GM10248 (cell line): ENCODE measurements around the gene GAS7.

Experiments
- CTCF ChIA-PET: fragments of 300-600 bp; sonication (Branson Sonifier 250); formaldehyde crosslinking; extraction: SDS; loops from one replicate; lab custom pipeline; 2021; ENCODE audit warnings: antibody characterized with exemption; lab: Yijun Ruan, JAX
- POLR2A ChIA-PET: fragments of 350-650 bp; sonication (Branson Sonifier 250); formaldehyde crosslinking; extraction: SDS; loops from one replicate; lab custom pipeline; 2020; ENCODE audit warnings: antibody characterized with exemption; lab: Yijun Ruan, JAX
- DNase-seq: peaks from one replicate; pipeline ENCODE4 v3.0.0; 2012; ENCODE audit errors: extremely low spot score
- TF ChIP-seq, protein P1 (sequence below): IDR thresholded peaks from 2 replicates; pipeline ENCODE4 v1.5.1; 2012; ENCODE audit warnings: mild to moderate bottlenecking, low read depth; ENCODE audit errors: extremely low read depth, missing control alignments, control extremely low read depth

GAS7 gene

GRCh38 chr17:9918352-9918751 lies 280.1 kb downstream of the GAS7 start:
- TF ChIP-seq, protein P1, sequence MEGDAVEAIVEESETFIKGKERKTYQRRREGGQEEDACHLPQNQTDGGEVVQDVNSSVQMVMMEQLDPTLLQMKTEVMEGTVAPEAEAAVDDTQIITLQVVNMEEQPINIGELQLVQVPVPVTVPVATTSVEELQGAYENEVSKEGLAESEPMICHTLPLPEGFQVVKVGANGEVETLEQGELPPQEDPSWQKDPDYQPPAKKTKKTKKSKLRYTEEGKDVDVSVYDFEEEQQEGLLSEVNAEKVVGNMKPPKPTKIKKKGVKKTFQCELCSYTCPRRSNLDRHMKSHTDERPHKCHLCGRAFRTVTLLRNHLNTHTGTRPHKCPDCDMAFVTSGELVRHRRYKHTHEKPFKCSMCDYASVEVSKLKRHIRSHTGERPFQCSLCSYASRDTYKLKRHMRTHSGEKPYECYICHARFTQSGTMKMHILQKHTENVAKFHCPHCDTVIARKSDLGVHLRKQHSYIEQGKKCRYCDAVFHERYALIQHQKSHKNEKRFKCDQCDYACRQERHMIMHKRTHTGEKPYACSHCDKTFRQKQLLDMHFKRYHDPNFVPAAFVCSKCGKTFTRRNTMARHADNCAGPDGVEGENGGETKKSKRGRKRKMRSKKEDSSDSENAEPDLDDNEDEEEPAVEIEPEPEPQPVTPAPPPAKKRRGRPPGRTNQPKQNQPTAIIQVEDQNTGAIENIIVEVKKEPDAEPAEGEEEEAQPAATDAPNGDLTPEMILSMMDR, result no peak
- POLR2A ChIA-PET, result no interaction called here
- CTCF ChIA-PET, result interaction anchor here (1.0 to 1.4 kb wide), 4 partner anchors 10 to 699 kb away, joined by 3 to 7 read pairs (median 4); no protein-coding TSS in a partner anchor

DNA sequence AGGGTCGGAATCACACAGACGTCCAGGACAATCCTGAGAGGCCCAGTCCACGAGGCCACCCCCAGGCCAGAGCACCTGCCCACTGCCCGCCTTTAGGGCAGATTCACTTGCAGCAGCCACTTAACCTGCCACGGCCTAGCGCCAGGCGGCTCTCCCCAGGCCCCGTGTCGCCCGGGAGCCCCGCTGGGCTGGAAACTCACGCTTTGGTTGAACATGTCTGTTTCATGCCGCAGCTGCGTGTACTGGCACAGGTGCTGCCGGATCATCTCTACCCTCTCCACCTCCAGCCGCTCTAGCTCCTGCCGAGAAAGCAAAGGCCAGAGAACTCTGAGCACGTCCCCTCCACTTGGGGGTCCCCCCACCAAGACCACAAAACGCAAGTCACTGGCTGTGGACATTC lies 280.6 kb downstream of the GAS7 start:
- ChIA-PET CTCF (interaction anchor here (0.9 to 1.4 kb wide), 5 partner anchors 9 to 699 kb away, joined by 3 to 7 read pairs (median 3); no protein-coding TSS in a partner anchor), POLR2A (no interaction called here)
- TF ChIP-seq, protein P1, result no peak
- DNase-seq, result no peak

More at GRCh38 chr17:9918352-9918751, 280.1 kb downstream of the GAS7 start:
- no peak for DNase-seq

- no peak for DNase-seq
- TF ChIP-seq, protein P1, result no peak
- ChIA-PET POLR2A (no interaction called here), CTCF (interaction anchor here (0.9 to 3.4 kb wide), 3 partner anchors 8 to 71 kb away, joined by 3 to 13 read pairs (median 3); no protein-coding TSS in a partner anchor)
These were observed 281.3 kb downstream of the GAS7 start for GRCh38 chr17:9917131-9917530.

- CTCF ChIA-PET, result interaction anchor here (3.4 kb wide), 1 partner anchor 9 kb away, joined by 13 read pairs; no protein-coding TSS in a partner anchor
- TF ChIP-seq, protein P1, result no peak
These were observed 282.3 kb downstream of the GAS7 start for GRCh38 chr17:9916108-9916507.

DNA sequence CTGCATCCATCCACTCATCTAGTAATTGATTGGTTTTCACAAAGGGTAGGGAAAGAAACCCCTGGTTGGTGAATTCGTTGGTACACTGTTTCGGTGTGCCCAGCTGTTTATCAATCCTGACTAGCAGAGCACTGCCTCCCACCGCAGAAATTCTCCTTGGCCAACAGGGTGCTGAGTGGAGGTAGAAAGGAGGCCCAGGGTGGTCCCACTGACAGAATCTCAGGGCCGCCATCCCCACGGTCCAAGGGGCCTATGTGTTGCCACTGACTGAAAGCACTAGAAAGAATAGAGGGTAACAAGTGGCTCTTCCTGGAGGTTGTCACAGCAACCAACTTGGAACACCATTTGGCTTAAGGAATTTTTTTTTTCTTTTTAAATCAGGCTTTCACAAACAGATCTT lies 284.9 kb downstream of the GAS7 start:
- TF ChIP-seq, protein P1, result no peak
- ChIA-PET CTCF (interaction anchor here (1.2 kb wide), 1 partner anchor 11 kb away, joined by 3 read pairs; no protein-coding TSS in a partner anchor), POLR2A (no interaction called here)
- no peak for DNase-seq

More at GRCh38 chr17:9916108-9916507, 282.3 kb downstream of the GAS7 start:
- POLR2A ChIA-PET, result no interaction called here
- DNase-seq, result no peak

DNA sequence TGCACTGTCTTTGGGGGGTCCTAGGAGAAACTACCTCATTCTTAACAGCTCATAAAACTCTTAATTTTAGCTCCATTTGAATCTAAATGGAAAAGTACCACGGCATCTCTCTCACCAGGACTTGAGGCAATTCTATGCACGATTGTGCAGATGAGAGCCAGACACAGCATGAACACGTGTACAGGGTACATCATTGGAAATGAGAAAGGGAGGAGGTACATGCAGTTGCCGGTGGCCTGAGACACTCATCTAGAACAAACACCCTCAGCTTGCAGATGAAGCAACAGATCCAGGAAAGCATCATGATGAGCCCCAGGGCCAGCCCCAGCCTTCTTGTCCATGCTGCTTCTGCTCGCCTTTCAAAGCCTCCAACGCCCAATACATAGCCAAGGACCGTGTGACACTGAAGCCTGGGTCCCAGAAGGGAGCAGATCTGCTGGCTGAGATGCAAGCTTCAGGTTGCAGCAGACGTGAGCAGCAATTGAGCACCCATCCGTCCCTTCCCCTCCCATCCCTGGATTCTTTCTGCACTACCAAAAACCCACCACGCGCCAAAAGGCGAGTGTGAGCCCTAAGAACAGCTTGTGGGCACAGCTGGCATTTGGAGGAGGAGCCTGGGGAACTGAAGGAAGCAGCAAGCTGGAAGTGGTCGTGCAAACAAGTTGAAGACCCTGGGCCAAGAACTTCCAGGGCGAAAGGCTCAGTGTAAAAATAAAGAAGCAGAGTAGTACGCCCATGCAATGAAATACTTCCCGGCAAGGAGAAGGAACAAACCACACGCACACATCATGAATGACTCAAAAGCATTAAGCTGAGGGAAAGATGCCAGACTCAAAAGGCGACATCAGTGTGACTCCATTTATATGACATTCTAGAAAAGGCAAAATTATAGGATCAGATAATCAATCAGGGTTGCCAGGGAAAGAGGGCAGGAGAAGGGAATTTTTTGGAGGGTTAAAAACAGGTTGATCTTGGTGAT lies 286.0 kb downstream of the GAS7 start:
- CTCF ChIA-PET, result interaction anchor here (1.2 kb wide), 1 partner anchor 10 kb away, joined by 3 read pairs; no protein-coding TSS in a partner anchor
- DNase-seq, result no peak
- TF ChIP-seq, protein P1, result no peak
- POLR2A ChIA-PET, result no interaction called here
